PC-9 (cell line): ENCODE results near the gene AATF.

Source experiments
- EZH2 ChIP-seq: fragments of 200-600 bp; sonication (generic); IDR thresholded peaks from 2 replicates; pipeline ENCODE4 v1.8.0; 2017; ENCODE audit warnings: antibody characterized with exemption, low read depth
- TF ChIP-seq, protein P1 (sequence below): fragments of 200-600 bp; sonication (generic); conservative IDR thresholded peaks from 2 replicates; pipeline ENCODE4 v1.6.1; 2017; ENCODE audit warnings: mixed run types, antibody characterized with exemption, mild to moderate bottlenecking, moderate library complexity

DNA sequence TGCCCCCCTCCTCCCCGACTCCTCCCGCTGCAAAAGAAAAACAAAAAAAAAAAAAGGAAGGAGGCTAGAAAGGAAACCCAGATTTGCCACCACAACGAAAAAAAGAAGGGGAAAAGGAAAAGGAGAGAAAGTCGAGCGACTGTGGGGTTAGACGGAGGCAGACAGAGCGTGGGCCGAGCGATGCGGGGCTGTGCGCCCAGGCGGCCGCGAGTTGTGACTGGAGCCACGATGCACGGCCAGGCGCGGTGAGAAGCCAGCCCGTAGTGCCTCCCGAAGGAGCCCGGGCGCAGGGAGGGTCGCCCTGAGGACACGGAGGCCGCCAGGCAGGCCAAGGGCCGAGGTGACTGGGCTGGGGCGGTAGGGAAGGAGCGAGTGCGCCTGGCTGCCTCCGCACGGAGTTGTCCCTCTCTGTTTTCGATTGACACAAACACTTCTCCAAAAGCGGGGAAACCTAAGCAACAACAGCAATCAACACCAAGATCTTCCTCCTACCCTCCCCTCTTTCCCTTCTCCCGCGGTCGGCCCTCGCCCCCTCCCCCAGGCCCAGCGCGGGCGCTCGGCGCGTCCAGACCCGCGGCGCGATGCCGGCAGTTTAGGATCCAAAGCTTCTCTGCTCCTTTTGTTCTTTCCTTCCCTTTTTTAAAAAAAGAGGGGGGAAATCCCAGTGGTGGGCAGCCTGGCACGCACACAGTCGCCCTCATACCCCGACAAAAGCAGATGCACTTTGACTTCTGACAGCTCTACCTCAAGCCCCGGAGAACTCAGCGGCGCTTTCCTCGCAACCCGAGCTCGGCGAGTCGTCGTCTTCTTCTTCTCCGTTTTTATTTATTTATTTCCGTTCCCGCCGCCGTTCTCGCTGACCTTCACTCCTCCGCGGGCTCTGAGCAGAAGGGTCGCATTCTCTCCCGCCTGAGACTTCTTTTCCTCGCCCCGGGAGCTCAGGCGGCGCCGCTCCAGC is 11.5 kb upstream of the AATF start, which contains the start of gene LHX1:
- TF ChIP-seq, protein P1, sequence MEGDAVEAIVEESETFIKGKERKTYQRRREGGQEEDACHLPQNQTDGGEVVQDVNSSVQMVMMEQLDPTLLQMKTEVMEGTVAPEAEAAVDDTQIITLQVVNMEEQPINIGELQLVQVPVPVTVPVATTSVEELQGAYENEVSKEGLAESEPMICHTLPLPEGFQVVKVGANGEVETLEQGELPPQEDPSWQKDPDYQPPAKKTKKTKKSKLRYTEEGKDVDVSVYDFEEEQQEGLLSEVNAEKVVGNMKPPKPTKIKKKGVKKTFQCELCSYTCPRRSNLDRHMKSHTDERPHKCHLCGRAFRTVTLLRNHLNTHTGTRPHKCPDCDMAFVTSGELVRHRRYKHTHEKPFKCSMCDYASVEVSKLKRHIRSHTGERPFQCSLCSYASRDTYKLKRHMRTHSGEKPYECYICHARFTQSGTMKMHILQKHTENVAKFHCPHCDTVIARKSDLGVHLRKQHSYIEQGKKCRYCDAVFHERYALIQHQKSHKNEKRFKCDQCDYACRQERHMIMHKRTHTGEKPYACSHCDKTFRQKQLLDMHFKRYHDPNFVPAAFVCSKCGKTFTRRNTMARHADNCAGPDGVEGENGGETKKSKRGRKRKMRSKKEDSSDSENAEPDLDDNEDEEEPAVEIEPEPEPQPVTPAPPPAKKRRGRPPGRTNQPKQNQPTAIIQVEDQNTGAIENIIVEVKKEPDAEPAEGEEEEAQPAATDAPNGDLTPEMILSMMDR: no peak
- no peak for TF ChIP-seq EZH2
